ENCODE results near the gene ACBD5. TPM values are rescaled to one million over a fixed set of nuclear protein-coding genes. Genes with fewer than 3 reads are reported as not detected.

The ACBD5 gene
- total RNA-seq, 1 donor from 2014 or later = 8.7 TPM

Other genes with a start within 250 kb of the ACBD5 start
- gene ANKRD26, start 140.3 kb downstream of the ACBD5 start, total RNA-seq = 2.4 TPM
- gene YME1L1, start 86.4 kb downstream of the ACBD5 start, total RNA-seq = 46.6 TPM
- gene MASTL, start 85.4 kb downstream of the ACBD5 start, total RNA-seq = 11.8 TPM

All from ascending aorta (tissue), 1 donor.